Panc1 (cell line): ENCODE measurements around the gene ZFYVE26. TPM values are rescaled to one million over a fixed set of nuclear protein-coding genes. Genes with fewer than 3 reads are reported as not detected.

Source experiments
- ATAC-seq: fragments of 200-7000 bp; cut with Tn5 transposase; 2 replicates; pipeline ENCODE4 v1.9.1; 2020; ENCODE audit warnings: mild to moderate bottlenecking, moderate library complexity
- BruUV-seq: library from RNA; stranded (reverse); fragments of 400-500 nt; replicated peaks from 2 replicates; lab custom pipeline; 2021; lab: Mats Ljungman, UMichigan
- CTCF ChIA-PET: fragments of 300-600 bp; sonication (Branson Sonifier 250); formaldehyde crosslinking; loops from one replicate; lab custom pipeline; 2022; ENCODE audit warnings: antibody characterized with exemption; lab: Charles Lee
- POLR2A ChIA-PET: fragments of 300-600 bp; sonication (Branson Sonifier 250); formaldehyde crosslinking; loops from one replicate; lab custom pipeline; 2022; ENCODE audit warnings: antibody characterized with exemption; lab: Charles Lee
- DNase-seq: peaks from one replicate; pipeline ENCODE4 v3.0.0-alpha.2; 2010; ENCODE audit warnings: low read depth, low spot score
- H3K27ac ChIP-seq: 2 replicates; pipeline ENCODE4 v1.5.1; 2011; ENCODE audit warnings: mild to moderate bottlenecking, low read length, inconsistent platforms
- H3K27me3 ChIP-seq: fragments of 200-500 bp; sonication (Bioruptor generic); 2 replicates; pipeline ENCODE4 v1.6.0; 2014; ENCODE audit warnings: low read length, inconsistent platforms; ENCODE audit not compliant: control insufficient read depth, insufficient read depth
- H3K36me3 ChIP-seq: fragments of 200-500 bp; sonication (Bioruptor generic); 2 replicates; pipeline ENCODE4 v1.5.1; 2014; ENCODE audit warnings: inconsistent platforms, mild to moderate bottlenecking, low read length, moderate library complexity; ENCODE audit not compliant: control insufficient read depth, insufficient read depth
- H3K4me1 ChIP-seq: 2 replicates; pipeline ENCODE4 v1.5.1; 2011; ENCODE audit warnings: inconsistent platforms, mild to moderate bottlenecking, low read length, moderate library complexity; ENCODE audit not compliant: control insufficient read depth, insufficient read depth
- H3K4me3 ChIP-seq, 2 experiments: 2 replicates each; pipeline ENCODE4 v1.5.1; 2011 to 2012; ENCODE audit warnings: low read depth in 2 of 2, low read length in 2 of 2, mild to moderate bottlenecking in 2 of 2, inconsistent platforms in 1 of 2, moderate library complexity in 1 of 2
- H3K9me3 ChIP-seq: fragments of 200-500 bp; sonication (Bioruptor generic); 2 replicates; pipeline ENCODE4 v1.5.1; 2014; ENCODE audit warnings: low read depth, mild to moderate bottlenecking, inconsistent platforms, low read length, moderate library complexity; ENCODE audit not compliant: control insufficient read depth, insufficient read depth
- POLR2AphosphoS5 ChIP-seq: IDR thresholded peaks from 2 replicates; pipeline ENCODE4 v1.6.1; 2012; ENCODE audit warnings: mild to moderate bottlenecking, low read depth, low read length, moderate library complexity
- SIN3A ChIP-seq: IDR thresholded peaks from 2 replicates; pipeline ENCODE4 v1.6.1; 2012; ENCODE audit warnings: low read depth, mild to moderate bottlenecking, low read length, moderate library complexity, borderline replicate concordance; ENCODE audit not compliant: insufficient read depth
- TCF7L2 ChIP-seq: IDR thresholded peaks from 2 replicates; pipeline ENCODE4 v1.6.1; 2011; ENCODE audit warnings: mild to moderate bottlenecking, low read depth, low read length, inconsistent platforms
- in situ Hi-C: cut with HindIII; loops from 2 replicates; pipeline ENCODE4 v1.10.0; 2016; ENCODE audit warnings: low sequenced_read_pairs, low pct_unique_long_range_greater_than_20kb
- intact Hi-C: fragments of 100-400 bp; cut with micrococcal nuclease; formaldehyde crosslinking; loops from one replicate; pipeline ENCODE4 v1.10.0; 2022; ENCODE audit not compliant: unreplicated experiment
- total RNA-seq: library from RNA; stranded (reverse); gene quantifications from one replicate; pipeline ENCODE4 v1.2.1, GENCODE V29; 2021; ENCODE audit not compliant: unreplicated experiment
- TF ChIP-seq, protein P1 (sequence below), 2 experiments: IDR thresholded peaks; 2 replicates each; pipeline ENCODE4 v1.6.1; 2011 to 2012; ENCODE audit warnings: low read depth in 2 of 2, control low read depth in 1 of 2, low read length in 1 of 2, mild to moderate bottlenecking in 1 of 2, moderate library complexity in 1 of 2; ENCODE audit not compliant: insufficient read depth in 1 of 2
- TF ChIP-seq, protein P2 (sequence below): fragments of 450-650 bp; IDR thresholded peaks from 2 replicates; pipeline ENCODE4 v1.5.1; 2017; ENCODE audit warnings: mild to moderate bottlenecking

ZFYVE26 gene
- total RNA-seq, 1 experiment from 2014 or later: 17.3 TPM

DNA sequence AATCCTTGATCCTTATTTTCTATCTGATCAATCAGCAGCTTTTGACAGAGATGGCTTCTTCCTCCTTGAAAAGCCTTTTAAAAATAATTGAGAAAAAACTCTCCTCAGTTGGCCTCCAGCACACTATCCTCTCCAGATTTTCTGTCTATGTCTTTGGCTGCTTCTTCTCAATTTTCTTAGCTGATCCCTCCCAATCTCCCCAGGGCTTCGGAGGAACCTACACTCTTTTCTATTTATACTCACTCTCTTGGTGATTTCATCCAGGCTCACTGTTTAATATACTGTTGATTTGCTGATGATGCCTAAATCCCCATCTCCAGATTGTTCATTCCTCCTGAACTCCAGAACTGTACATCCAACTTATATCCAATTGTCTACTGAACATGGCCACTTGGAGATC lies 59.9 kb downstream of the ZFYVE26 start:
- intact Hi-C loops (no loop called here), in situ Hi-C loops (no loop called here)
- no peak overlapping the region for H3K27ac ChIP-seq
- ChIA-PET POLR2A (no interaction called here), CTCF (no interaction called here)
- TF ChIP-seq POLR2AphosphoS5 (no peak), TCF7L2 (no peak), SIN3A (no peak)
- TF ChIP-seq, protein P1, sequence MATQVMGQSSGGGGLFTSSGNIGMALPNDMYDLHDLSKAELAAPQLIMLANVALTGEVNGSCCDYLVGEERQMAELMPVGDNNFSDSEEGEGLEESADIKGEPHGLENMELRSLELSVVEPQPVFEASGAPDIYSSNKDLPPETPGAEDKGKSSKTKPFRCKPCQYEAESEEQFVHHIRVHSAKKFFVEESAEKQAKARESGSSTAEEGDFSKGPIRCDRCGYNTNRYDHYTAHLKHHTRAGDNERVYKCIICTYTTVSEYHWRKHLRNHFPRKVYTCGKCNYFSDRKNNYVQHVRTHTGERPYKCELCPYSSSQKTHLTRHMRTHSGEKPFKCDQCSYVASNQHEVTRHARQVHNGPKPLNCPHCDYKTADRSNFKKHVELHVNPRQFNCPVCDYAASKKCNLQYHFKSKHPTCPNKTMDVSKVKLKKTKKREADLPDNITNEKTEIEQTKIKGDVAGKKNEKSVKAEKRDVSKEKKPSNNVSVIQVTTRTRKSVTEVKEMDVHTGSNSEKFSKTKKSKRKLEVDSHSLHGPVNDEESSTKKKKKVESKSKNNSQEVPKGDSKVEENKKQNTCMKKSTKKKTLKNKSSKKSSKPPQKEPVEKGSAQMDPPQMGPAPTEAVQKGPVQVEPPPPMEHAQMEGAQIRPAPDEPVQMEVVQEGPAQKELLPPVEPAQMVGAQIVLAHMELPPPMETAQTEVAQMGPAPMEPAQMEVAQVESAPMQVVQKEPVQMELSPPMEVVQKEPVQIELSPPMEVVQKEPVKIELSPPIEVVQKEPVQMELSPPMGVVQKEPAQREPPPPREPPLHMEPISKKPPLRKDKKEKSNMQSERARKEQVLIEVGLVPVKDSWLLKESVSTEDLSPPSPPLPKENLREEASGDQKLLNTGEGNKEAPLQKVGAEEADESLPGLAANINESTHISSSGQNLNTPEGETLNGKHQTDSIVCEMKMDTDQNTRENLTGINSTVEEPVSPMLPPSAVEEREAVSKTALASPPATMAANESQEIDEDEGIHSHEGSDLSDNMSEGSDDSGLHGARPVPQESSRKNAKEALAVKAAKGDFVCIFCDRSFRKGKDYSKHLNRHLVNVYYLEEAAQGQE (IDR thresholded peaks at IDR 0.05; ENCODE audit: insufficient read depth in 1 of 2, low read depth in 2 of 2, low read length in 1 of 2): no peak
- TF ChIP-seq, protein P2, sequence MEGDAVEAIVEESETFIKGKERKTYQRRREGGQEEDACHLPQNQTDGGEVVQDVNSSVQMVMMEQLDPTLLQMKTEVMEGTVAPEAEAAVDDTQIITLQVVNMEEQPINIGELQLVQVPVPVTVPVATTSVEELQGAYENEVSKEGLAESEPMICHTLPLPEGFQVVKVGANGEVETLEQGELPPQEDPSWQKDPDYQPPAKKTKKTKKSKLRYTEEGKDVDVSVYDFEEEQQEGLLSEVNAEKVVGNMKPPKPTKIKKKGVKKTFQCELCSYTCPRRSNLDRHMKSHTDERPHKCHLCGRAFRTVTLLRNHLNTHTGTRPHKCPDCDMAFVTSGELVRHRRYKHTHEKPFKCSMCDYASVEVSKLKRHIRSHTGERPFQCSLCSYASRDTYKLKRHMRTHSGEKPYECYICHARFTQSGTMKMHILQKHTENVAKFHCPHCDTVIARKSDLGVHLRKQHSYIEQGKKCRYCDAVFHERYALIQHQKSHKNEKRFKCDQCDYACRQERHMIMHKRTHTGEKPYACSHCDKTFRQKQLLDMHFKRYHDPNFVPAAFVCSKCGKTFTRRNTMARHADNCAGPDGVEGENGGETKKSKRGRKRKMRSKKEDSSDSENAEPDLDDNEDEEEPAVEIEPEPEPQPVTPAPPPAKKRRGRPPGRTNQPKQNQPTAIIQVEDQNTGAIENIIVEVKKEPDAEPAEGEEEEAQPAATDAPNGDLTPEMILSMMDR: no peak
- no peak overlapping the region for H3K4me3 ChIP-seq
- H3K27me3 ChIP-seq: no peaks in the 10 kb centered on the region
- no peaks in the 10 kb centered on the region for H3K4me1 ChIP-seq
- ATAC-seq: no peak
- DNase-seq: no peak
- peaks cover 2% of the 10 kb centered on the region for H3K36me3 ChIP-seq
- no peaks in the 10 kb centered on the region for H3K9me3 ChIP-seq
- no TSS peak for BruUV-seq

DNA sequence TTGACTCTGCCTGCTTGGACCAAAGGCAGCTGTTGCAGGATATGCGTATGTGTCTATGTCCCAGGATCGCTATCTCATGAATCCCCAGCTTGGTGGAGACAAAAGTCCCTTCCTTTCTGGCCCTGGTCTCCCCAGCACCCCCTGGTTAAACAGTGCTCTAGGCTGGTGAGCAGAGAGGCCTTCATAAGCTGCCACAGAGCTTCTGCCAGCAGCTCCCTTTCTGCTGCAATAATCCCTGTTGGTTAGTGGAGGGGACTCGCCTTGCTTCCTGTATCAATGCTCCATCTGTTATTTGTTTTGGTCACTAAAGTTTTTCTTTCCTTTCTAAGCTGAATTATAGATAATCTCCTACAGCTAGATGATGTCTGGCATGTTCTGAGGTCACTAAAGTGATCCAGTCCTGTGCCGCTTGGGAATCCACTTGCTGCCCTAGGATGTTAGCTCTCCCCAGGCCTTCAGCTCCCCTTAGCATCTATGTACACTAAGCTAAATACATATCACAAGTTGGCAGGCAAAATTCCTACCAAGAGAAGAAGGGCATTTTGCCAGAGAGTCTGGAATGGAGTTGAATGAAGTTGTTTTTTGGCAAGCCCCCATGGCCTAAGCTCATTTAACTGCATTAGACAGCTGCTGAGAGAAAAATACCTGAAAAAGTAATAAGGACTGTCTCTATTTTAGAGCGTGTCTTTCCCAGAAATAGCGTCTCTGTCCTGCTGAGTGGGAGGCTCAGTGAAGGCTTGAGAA lies 66.9 kb downstream of the ZFYVE26 start:
- DNase-seq: no peak
- POLR2A ChIA-PET: no interaction called here
- Histone ChIP-seq H3K27ac (no peak overlapping the region), H3K4me3 (no peak overlapping the region), H3K36me3 (peaks cover 2% of the 10 kb centered on the region), H3K27me3 (no peaks in the 10 kb centered on the region), H3K4me1 (no peaks in the 10 kb centered on the region), H3K9me3 (no peaks in the 10 kb centered on the region)
- CTCF ChIA-PET: no interaction called here
- intact Hi-C loops (no loop called here), in situ Hi-C loops (no loop called here)
- TF ChIP-seq, protein P2: no peak
- TF ChIP-seq, protein P1 (IDR thresholded peaks at IDR 0.05; ENCODE audit: insufficient read depth in 1 of 2, low read depth in 2 of 2, low read length in 1 of 2): no peak
- no peak for TF ChIP-seq SIN3A
- TF ChIP-seq POLR2AphosphoS5: no peak
- TF ChIP-seq TCF7L2: no peak
- no peak for ATAC-seq
- no TSS peak for BruUV-seq
